ENCODE measurements around the gene LFNG. TPM values are rescaled to one million over a fixed set of nuclear protein-coding genes. Genes with fewer than 3 reads are reported as not detected.
A peak's percentile ranks its signal among the peaks of the same experiment; 100 is the strongest.

LFNG gene
- total and polyA plus RNA-seq, 7 experiments from 2014 or later = 1.2 to 246 (median 120) TPM

GRCh38 chr7:2517678-2518507, 1.7 kb upstream of the LFNG start:
- Mint-ChIP-seq H3K9me3 (peaks cover 0 to 3% (median 0%) of the 10 kb centered on the region in 11 donors), H3K36me3 (peaks cover 0 to 18% (median 2%) of the 10 kb centered on the region in 5 donors), H3K27me3 (peaks cover 0 to 11% (median 0%) of the 10 kb centered on the region in 5 donors), H3K4me1 (peaks cover 15 to 34% (median 28%) of the 10 kb centered on the region in 7 donors), H3K27ac (peak overlapping the region; percentile 44 to 86 (median 71)), H3K4me3 (peak overlapping the region; percentile 63 to 98 (median 83))
- ATAC-seq (no peak), DNase-seq (no peak)
- CTCF ChIA-PET = no interaction called here
- Histone ChIP-seq H3K27ac (ENCODE audit: low read depth, low read length) (peak overlapping the region; percentile 11), H3K4me1 (ENCODE audit: control insufficient read depth in 2 of 2, insufficient read depth in 2 of 2, low read length in 2 of 2) (peaks cover 16 to 24% of the 10 kb centered on the region in 2 donors), H3K36me3 (ENCODE audit: control insufficient read depth in 2 of 3, insufficient read depth in 3 of 3, low read length in 3 of 3) (peaks cover 0 to 8% (median 0%) of the 10 kb centered on the region in 3 experiments), H3K9me3 (ENCODE audit: control insufficient read depth in 2 of 3, low read length in 3 of 3) (no peaks in the 10 kb centered on the region), H3K4me3 (ENCODE audit: low read length) (no peak overlapping the region), H3K27me3 (ENCODE audit: control insufficient read depth in 2 of 2, insufficient read depth in 2 of 2, low read length in 2 of 2) (no peaks in the 10 kb centered on the region)
- intact Hi-C loops (cut with micrococcal nuclease) = loop anchor here in 1 of 2 donors (2.0 kb wide), 2 partner anchors 113 to 203 kb away; partner anchors contain the start of genes SNX8 and TTYH3
- POLR2A ChIA-PET = interaction anchor here (3.0 to 15.7 kb wide), 3 partner anchors 7 to 12 kb away, joined by 11 to 401 read pairs (median 16); no protein-coding TSS in a partner anchor

GRCh38 chr7:2518737-2519118, 846 bp upstream of the LFNG start:
- Mint-ChIP-seq H3K27me3 (peaks cover 0 to 11% (median 0%) of the 10 kb centered on the region in 5 donors), H3K36me3 (peaks cover 0 to 21% (median 4%) of the 10 kb centered on the region in 5 donors), H3K9me3 (peaks cover 0 to 2% (median 0%) of the 10 kb centered on the region in 11 donors), H3K27ac (peak overlapping the region in 8 of 9 donors; percentile 44 to 85 (median 73)), H3K4me1 (peaks cover 14 to 33% (median 29%) of the 10 kb centered on the region in 7 donors), H3K4me3 (peak overlapping the region; percentile 71 to 98 (median 83))
- Histone ChIP-seq H3K9me3 (ENCODE audit: control insufficient read depth in 2 of 3, low read length in 3 of 3) (no peaks in the 10 kb centered on the region), H3K4me1 (ENCODE audit: control insufficient read depth in 2 of 2, insufficient read depth in 2 of 2, low read length in 2 of 2) (peaks cover 20 to 24% of the 10 kb centered on the region in 2 donors), H3K36me3 (ENCODE audit: control insufficient read depth in 2 of 3, insufficient read depth in 3 of 3, low read length in 3 of 3) (peaks cover 0 to 8% (median under 1%) of the 10 kb centered on the region in 3 experiments), H3K27me3 (ENCODE audit: control insufficient read depth in 2 of 2, insufficient read depth in 2 of 2, low read length in 2 of 2) (no peaks in the 10 kb centered on the region), H3K27ac (ENCODE audit: low read depth, low read length) (peak overlapping the region; percentile 60), H3K4me3 (ENCODE audit: low read length) (peak overlapping the region; percentile 58)
- no peak for ATAC-seq
- DNase-seq = no peak
- POLR2A ChIA-PET = interaction anchor here (1.1 to 15.7 kb wide), 3 partner anchors 8 to 11 kb away, joined by 5 to 401 read pairs (median 11); no protein-coding TSS in a partner anchor
- intact Hi-C loops (cut with micrococcal nuclease) = loop anchor here (1.0 to 2.0 kb wide), 7 partner anchors 7 to 204 kb away; partner anchors contain the start of genes BRAT1 (in 1 of the 2), SNX8 (in 1 of the 2) and TTYH3 (in 1 of the 2)
- CTCF ChIA-PET = no interaction called here

GRCh38 chr7:2520131-2520760, 672 bp downstream of the LFNG start:
- H3K36me3 ChIP-seq (ENCODE audit: control insufficient read depth in 2 of 3, insufficient read depth in 3 of 3, low read length in 3 of 3) = peaks cover 0 to 18% (median 3%) of the 10 kb centered on the region in 3 experiments
- peaks cover 0 to 2% (median 0%) of the 10 kb centered on the region in 11 donors for H3K9me3 Mint-ChIP-seq
- H3K9me3 ChIP-seq (ENCODE audit: control insufficient read depth in 2 of 3, low read length in 3 of 3) = no peaks in the 10 kb centered on the region
- no peak for ATAC-seq
- peak overlapping the region; percentile 94 for H3K4me3 ChIP-seq (ENCODE audit: low read length)
- CTCF ChIA-PET = interaction anchor here (0.7 to 1.0 kb wide), 2 partner anchors 9 to 43 kb away, joined by 3 read pairs; no protein-coding TSS in a partner anchor
- peak overlapping the region; percentile 78 for H3K27ac ChIP-seq (ENCODE audit: low read depth, low read length)
- intact Hi-C loops (cut with micrococcal nuclease) = loop anchor here in 1 of 2 donors (5.0 kb wide), 2 partner anchors 43 to 113 kb away; partner anchors contain the start of gene GRIFIN
- POLR2A ChIA-PET = interaction anchor here (0.8 to 15.7 kb wide), 10 partner anchors 9 to 115 kb away, joined by 3 to 401 read pairs (median 4); no protein-coding TSS in a partner anchor
- H3K4me1 ChIP-seq (ENCODE audit: control insufficient read depth in 2 of 2, insufficient read depth in 2 of 2, low read length in 2 of 2) = peaks cover 20 to 30% of the 10 kb centered on the region in 2 donors
- peak overlapping the region; percentile 80 to 92 (median 88) for H3K27ac Mint-ChIP-seq
- peaks cover 0 to 21% (median 4%) of the 10 kb centered on the region in 5 donors for H3K36me3 Mint-ChIP-seq
- H3K4me1 Mint-ChIP-seq = peaks cover 14 to 35% (median 30%) of the 10 kb centered on the region in 7 donors
- H3K27me3 ChIP-seq (ENCODE audit: control insufficient read depth in 2 of 2, insufficient read depth in 2 of 2, low read length in 2 of 2) = no peaks in the 10 kb centered on the region
- peak overlapping the region; percentile 94 to 99 (median 96) for H3K4me3 Mint-ChIP-seq
- peaks cover 0 to 11% (median 0%) of the 10 kb centered on the region in 5 donors for H3K27me3 Mint-ChIP-seq
- DNase-seq = no peak

GRCh38 chr7:2520761-2521290, 1.3 kb downstream of the LFNG start:
- Mint-ChIP-seq H3K27ac (peak overlapping the region; percentile 80 to 92 (median 88)), H3K36me3 (peaks cover 0 to 23% (median 4%) of the 10 kb centered on the region in 5 donors), H3K4me3 (peak overlapping the region; percentile 94 to 99 (median 96)), H3K9me3 (peaks cover 0 to 2% (median 0%) of the 10 kb centered on the region in 11 donors), H3K4me1 (peaks cover 17 to 39% (median 30%) of the 10 kb centered on the region in 7 donors), H3K27me3 (peaks cover 0 to 11% (median 0%) of the 10 kb centered on the region in 5 donors)
- peaks cover 0 to 24% (median 7%) of the 10 kb centered on the region in 3 experiments for H3K36me3 ChIP-seq (ENCODE audit: control insufficient read depth in 2 of 3, insufficient read depth in 3 of 3, low read length in 3 of 3)
- CTCF ChIA-PET = interaction anchor here (0.7 to 1.1 kb wide), 3 partner anchors 9 to 43 kb away, joined by 3 read pairs; no protein-coding TSS in a partner anchor
- intact Hi-C loops (cut with micrococcal nuclease) = loop anchor here in 1 of 2 donors (5.0 kb wide), 2 partner anchors 44 to 114 kb away; partner anchors contain the start of gene GRIFIN
- peak overlapping the region; percentile 94 for H3K4me3 ChIP-seq (ENCODE audit: low read length)
- H3K9me3 ChIP-seq (ENCODE audit: control insufficient read depth in 2 of 3, low read length in 3 of 3) = no peaks in the 10 kb centered on the region
- POLR2A ChIA-PET = interaction anchor here (0.6 to 15.7 kb wide), 10 partner anchors 9 to 116 kb away, joined by 3 to 401 read pairs (median 4); no protein-coding TSS in a partner anchor
- H3K27me3 ChIP-seq (ENCODE audit: control insufficient read depth in 2 of 2, insufficient read depth in 2 of 2, low read length in 2 of 2) = no peaks in the 10 kb centered on the region
- no peak for DNase-seq
- no peak for ATAC-seq
- peak overlapping the region; percentile 78 for H3K27ac ChIP-seq (ENCODE audit: low read depth, low read length)
- H3K4me1 ChIP-seq (ENCODE audit: control insufficient read depth in 2 of 2, insufficient read depth in 2 of 2, low read length in 2 of 2) = peaks cover 20 to 36% of the 10 kb centered on the region in 2 donors

GRCh38 chr7:2521341-2521745, 1.8 kb downstream of the LFNG start:
- Mint-ChIP-seq H3K27ac (peak overlapping the region; percentile 82 to 94 (median 86)), H3K4me1 (peaks cover 20 to 44% (median 30%) of the 10 kb centered on the region in 7 donors), H3K36me3 (peaks cover 0 to 25% (median 4%) of the 10 kb centered on the region in 5 donors), H3K9me3 (peaks cover 0 to 2% (median 0%) of the 10 kb centered on the region in 11 donors), H3K27me3 (peaks cover 0 to 11% (median 0%) of the 10 kb centered on the region in 5 donors), H3K4me3 (peak overlapping the region; percentile 86 to 99 (median 96))
- intact Hi-C loops (cut with micrococcal nuclease) = loop anchor here in 1 of 2 donors (5.0 kb wide), 2 partner anchors 44 to 114 kb away; partner anchors contain the start of gene GRIFIN
- CTCF ChIA-PET = interaction anchor here (0.6 to 1.1 kb wide), 3 partner anchors 10 to 43 kb away, joined by 3 read pairs; no protein-coding TSS in a partner anchor
- Histone ChIP-seq H3K27ac (ENCODE audit: low read depth, low read length) (peak overlapping the region; percentile 78), H3K36me3 (ENCODE audit: control insufficient read depth in 2 of 3, insufficient read depth in 3 of 3, low read length in 3 of 3) (peaks cover 0 to 29% (median 12%) of the 10 kb centered on the region in 3 experiments), H3K9me3 (ENCODE audit: control insufficient read depth in 2 of 3, low read length in 3 of 3) (no peaks in the 10 kb centered on the region), H3K4me1 (ENCODE audit: control insufficient read depth in 2 of 2, insufficient read depth in 2 of 2, low read length in 2 of 2) (peaks cover 20 to 41% of the 10 kb centered on the region in 2 donors), H3K27me3 (ENCODE audit: control insufficient read depth in 2 of 2, insufficient read depth in 2 of 2, low read length in 2 of 2) (no peaks in the 10 kb centered on the region), H3K4me3 (ENCODE audit: low read length) (peak overlapping the region; percentile 94)
- POLR2A ChIA-PET = interaction anchor here (0.6 to 15.7 kb wide), 9 partner anchors 8 to 116 kb away, joined by 3 to 401 read pairs (median 8); no protein-coding TSS in a partner anchor
- ATAC-seq (no peak), DNase-seq (no peak)
